MM.1S (cell line): Measurements from ENCODE around the gene DNAJB5.

Experiments
- EZH2 ChIP-seq: fragments of 300-600 bp; sonication (generic); optimal IDR thresholded peaks from 2 replicates; pipeline ENCODE3; 2017; ENCODE audit warnings: low read depth, mild to moderate bottlenecking, antibody characterized with exemption, low read length, mixed read lengths
- EZH2phosphoT487 ChIP-seq: fragments of 300-600 bp; sonication (generic); IDR thresholded peaks from 2 replicates; pipeline ENCODE4 v1.6.1; 2018; ENCODE audit warnings: antibody characterized with exemption, low read length
- TF ChIP-seq, protein P1 (sequence below): fragments of 300-600 bp; sonication (generic); IDR thresholded peaks from 2 replicates; pipeline ENCODE4 v1.5.1; 2016; ENCODE audit warnings: antibody characterized with exemption, low read length, mixed read lengths

- TF ChIP-seq EZH2: no peak
- TF ChIP-seq, protein P1, sequence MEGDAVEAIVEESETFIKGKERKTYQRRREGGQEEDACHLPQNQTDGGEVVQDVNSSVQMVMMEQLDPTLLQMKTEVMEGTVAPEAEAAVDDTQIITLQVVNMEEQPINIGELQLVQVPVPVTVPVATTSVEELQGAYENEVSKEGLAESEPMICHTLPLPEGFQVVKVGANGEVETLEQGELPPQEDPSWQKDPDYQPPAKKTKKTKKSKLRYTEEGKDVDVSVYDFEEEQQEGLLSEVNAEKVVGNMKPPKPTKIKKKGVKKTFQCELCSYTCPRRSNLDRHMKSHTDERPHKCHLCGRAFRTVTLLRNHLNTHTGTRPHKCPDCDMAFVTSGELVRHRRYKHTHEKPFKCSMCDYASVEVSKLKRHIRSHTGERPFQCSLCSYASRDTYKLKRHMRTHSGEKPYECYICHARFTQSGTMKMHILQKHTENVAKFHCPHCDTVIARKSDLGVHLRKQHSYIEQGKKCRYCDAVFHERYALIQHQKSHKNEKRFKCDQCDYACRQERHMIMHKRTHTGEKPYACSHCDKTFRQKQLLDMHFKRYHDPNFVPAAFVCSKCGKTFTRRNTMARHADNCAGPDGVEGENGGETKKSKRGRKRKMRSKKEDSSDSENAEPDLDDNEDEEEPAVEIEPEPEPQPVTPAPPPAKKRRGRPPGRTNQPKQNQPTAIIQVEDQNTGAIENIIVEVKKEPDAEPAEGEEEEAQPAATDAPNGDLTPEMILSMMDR: no peak
- TF ChIP-seq EZH2phosphoT487: no peak
Observed at GRCh38 chr9:34996181-34996904, 6.8 kb downstream of the DNAJB5 start.
